BLaER1 treated with 17β-estradiol and CSF1 and Interleukin-3, amounts not matched to agents 10 nM and 100 nM (cell line): ENCODE measurements around the gene C2CD4A.

Source experiments
- H3K27ac ChIP-seq, 11 experiments: shearing (Covaris generic); formaldehyde crosslinking; 2 replicates each; pipeline ENCODE4 v1.8.1; 2022
- H3K27me3 ChIP-seq, 11 experiments: shearing (Covaris generic); formaldehyde crosslinking; 2 replicates each; pipeline ENCODE4 v1.8.1; 2022
- H3K36me3 ChIP-seq, 11 experiments: shearing (Covaris generic); formaldehyde crosslinking; 2 replicates each; pipeline ENCODE4 v1.8.1; 2022
- H3K4me1 ChIP-seq, 10 experiments: shearing (Covaris generic); formaldehyde crosslinking; 2 replicates each; pipeline ENCODE4 v1.8.1; 2022
- H3K4me2 ChIP-seq, 11 experiments: shearing (Covaris generic); formaldehyde crosslinking; 2 replicates each; pipeline ENCODE4 v1.8.1; 2022
- H3K4me3 ChIP-seq, 10 experiments: shearing (Covaris generic); formaldehyde crosslinking; 2 replicates each; pipeline ENCODE4 v1.8.1; 2022
- H3K9ac ChIP-seq, 11 experiments: shearing (Covaris generic); formaldehyde crosslinking; 2 replicates each; pipeline ENCODE4 v1.8.1; 2022
- H3K9me3 ChIP-seq, 11 experiments: shearing (Covaris generic); formaldehyde crosslinking; replicated peaks in 1 of 11; 2 replicates each; pipeline ENCODE4 v1.8.1; 2022
- H4K20me1 ChIP-seq, 11 experiments: shearing (Covaris generic); formaldehyde crosslinking; 2 replicates each; pipeline ENCODE4 v1.8.1; 2022
- Cebpa-rat ChIP-seq, 11 experiments: shearing (Covaris generic); IDR thresholded peaks; 2 replicates each; pipeline ENCODE4 v1.8.1; 2022

Gene C2CD4A

DNA sequence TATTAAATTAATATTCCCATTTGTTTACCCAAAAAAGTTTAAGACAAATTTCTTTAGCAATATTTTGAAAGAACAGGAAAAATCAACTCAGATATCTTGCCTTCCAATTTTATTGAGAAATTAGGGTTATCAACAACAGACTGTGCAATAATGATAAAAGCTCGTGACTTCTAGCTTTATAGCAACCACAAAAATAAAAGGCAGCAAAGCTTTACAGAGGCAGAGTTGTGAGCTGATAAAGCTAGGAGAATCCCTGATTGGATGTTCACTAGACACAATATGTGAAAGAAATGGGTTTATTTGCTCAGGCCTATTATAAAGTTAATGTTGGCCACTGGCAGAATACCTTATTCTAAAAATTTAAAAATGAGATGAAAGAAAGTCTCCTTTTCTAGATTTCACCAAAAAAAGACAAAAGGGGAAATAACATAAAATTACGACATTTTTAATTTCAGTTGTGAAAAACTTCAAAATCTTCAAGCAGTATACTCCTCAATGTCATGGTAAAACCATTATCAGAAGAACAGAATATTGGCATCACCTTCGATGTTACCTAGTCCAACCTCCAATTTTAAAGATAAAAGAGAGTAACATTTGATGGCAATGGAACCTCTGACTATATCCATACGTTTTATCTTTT, 9.3 kb upstream of the C2CD4A start:
- Histone ChIP-seq H3K9ac (no peak overlapping the region), H3K36me3 (peaks cover 0 to 22% (median 3%) of the 10 kb centered on the region in 11 experiments; a peak in 9 of 22 replicates), H3K4me2 (peak overlapping the region in 5 of 11 experiments; percentile 76 to 96 (median 92); a peak in 9 of 22 replicates), H3K27me3 (peaks cover 6 to 20% (median 15%) of the 10 kb centered on the region in 11 experiments; a peak in 14 of 22 replicates), H4K20me1 (peaks cover 38 to 69% (median 51%) of the 10 kb centered on the region in 11 experiments), H3K4me3 (peak overlapping the region in 2 of 10 experiments; percentile 93 to 96; a peak in 1 of 20 replicates), H3K9me3 (no peaks in the 10 kb centered on the region), H3K4me1 (peaks cover 26 to 72% (median 38%) of the 10 kb centered on the region in 10 experiments), H3K27ac (no peak overlapping the region; a peak in 1 of 22 replicates)
- TF ChIP-seq Cebpa-rat (IDR thresholded peaks at IDR 0.05), result no peak

DNA sequence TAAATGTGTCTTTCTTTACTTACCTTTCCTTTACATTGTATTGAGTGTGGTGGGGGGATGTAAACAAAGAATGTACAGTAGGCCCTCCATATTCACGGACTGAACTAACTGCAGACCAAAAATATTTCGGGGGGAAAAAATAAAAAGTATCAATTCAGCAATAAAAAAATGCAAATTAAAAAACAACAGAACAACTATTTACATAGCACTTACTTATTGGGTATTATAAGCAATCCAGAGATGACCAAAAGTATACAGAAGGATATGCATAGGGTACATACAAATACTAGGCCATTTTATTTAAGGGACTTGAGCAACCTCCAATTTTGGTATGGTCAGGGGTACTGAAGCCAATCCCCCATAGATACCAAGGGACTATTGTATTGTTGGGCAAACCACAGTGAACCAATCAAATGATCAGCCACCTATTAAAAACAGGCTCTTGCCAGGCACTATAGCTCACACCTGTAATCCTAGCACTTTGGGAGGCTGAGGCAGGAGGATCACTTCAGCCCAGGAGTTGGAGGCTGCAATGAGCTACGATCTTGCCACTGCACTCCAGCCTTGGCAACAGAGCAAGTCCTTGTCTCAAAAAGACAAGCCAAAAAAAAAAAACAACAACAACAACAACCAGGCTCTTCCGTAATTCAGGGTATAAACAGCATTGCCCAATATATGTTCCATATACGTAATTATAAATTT, 8.3 kb upstream of the C2CD4A start:
- Histone ChIP-seq H3K4me1 (peaks cover 23 to 62% (median 29%) of the 10 kb centered on the region in 10 experiments), H3K27me3 (peaks cover 9 to 27% (median 20%) of the 10 kb centered on the region in 11 experiments; a peak in 16 of 22 replicates), H3K4me3 (peak overlapping the region in 9 of 10 experiments; percentile 91 to 99 (median 94); a peak in 14 of 20 replicates), H3K27ac (peak overlapping the region in 1 of 11 experiments; percentile 95; a peak in 1 of 22 replicates), H3K36me3 (peaks cover 0 to 21% (median 3%) of the 10 kb centered on the region in 11 experiments; a peak in 9 of 22 replicates), H4K20me1 (peaks cover 30 to 59% (median 41%) of the 10 kb centered on the region in 11 experiments; a peak in 21 of 22 replicates), H3K9me3 (no peaks in the 10 kb centered on the region), H3K9ac (peak overlapping the region in 3 of 11 experiments; percentile 96 to 99 (median 96); a peak in 6 of 22 replicates), H3K4me2 (peak overlapping the region; percentile 76 to 97 (median 91))
- no peak for TF ChIP-seq Cebpa-rat (IDR thresholded peaks at IDR 0.05)

DNA sequence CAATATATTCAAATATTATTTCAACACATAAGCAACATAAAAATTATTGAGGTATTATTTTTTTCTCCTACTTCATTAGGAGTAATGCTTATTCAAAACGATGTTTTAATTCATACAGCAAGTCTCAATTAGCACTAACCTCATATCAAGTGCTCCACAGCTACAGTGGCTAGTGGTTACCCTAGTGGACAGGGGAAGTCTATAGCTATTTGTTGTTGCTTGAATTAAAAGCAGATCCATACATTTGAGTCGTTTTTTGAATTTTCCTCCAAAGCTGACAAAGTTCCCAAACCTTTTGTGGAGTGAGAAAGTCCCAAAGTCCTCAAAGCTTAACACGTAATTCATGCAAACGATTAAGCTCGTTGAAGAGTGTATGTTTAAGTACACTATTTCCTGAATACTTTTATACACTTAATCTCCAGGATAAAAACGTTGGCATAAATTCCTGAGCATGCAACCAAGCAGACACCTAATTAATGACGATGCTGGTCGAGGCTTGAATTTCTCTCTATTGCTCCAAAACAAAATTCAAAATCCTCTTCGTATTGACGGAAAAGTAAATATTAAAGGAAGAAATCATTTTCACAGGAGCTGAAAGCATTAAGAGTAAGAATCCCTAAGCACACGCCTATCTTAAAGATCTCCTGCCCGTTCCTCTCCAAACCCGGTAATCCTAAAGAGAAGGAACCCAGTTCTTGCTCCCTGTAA, 7.5 kb upstream of the C2CD4A start:
- Histone ChIP-seq H3K27ac (peak overlapping the region; percentile 93 to 99 (median 96)), H3K9me3 (no peaks in the 10 kb centered on the region), H3K4me3 (peak overlapping the region; percentile 91 to 99 (median 94)), H3K4me1 (peaks cover 19 to 54% (median 28%) of the 10 kb centered on the region in 10 experiments), H3K4me2 (peak overlapping the region; percentile 76 to 97 (median 91)), H3K9ac (peak overlapping the region; percentile 93 to 99 (median 96)), H3K27me3 (peaks cover 9 to 34% (median 28%) of the 10 kb centered on the region in 11 experiments; a peak in 17 of 22 replicates), H3K36me3 (peaks cover 0 to 13% (median 3%) of the 10 kb centered on the region in 11 experiments; a peak in 9 of 22 replicates), H4K20me1 (peaks cover 22 to 51% (median 33%) of the 10 kb centered on the region in 11 experiments; a peak in 18 of 22 replicates)
- TF ChIP-seq Cebpa-rat (IDR thresholded peaks at IDR 0.05), result no peak

DNA sequence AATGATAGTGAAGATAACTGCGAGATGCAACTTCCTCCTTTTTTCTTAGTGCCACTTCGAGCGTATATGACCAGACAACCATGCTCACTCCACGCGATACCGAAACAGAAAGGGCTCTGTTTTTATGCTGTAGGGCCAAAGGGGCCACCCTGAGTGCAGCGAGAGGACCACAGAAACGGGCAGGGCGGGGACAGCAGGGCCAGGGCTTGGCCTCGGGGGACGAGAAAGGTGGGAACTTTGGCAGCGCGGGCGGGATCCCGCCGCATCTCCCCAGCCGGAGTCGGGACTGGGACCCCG, 7.0 kb upstream of the C2CD4A start:
- H3K27me3 ChIP-seq, result peaks cover 10 to 39% (median 33%) of the 10 kb centered on the region in 11 experiments; a peak in 18 of 22 replicates
- peak overlapping the region; percentile 91 to 99 (median 94) for H3K4me3 ChIP-seq
- H3K4me1 ChIP-seq, result peaks cover 19 to 49% (median 28%) of the 10 kb centered on the region in 10 experiments
- H3K9me3 ChIP-seq, result no peaks in the 10 kb centered on the region
- peak overlapping the region; percentile 93 to 99 (median 96) for H3K27ac ChIP-seq
- no peak for TF ChIP-seq Cebpa-rat (IDR thresholded peaks at IDR 0.05)
- H3K36me3 ChIP-seq, result peaks cover 0 to 13% (median 3%) of the 10 kb centered on the region in 11 experiments; a peak in 9 of 22 replicates
- H3K9ac ChIP-seq, result peak overlapping the region; percentile 93 to 99 (median 96)
- peak overlapping the region; percentile 76 to 97 (median 91) for H3K4me2 ChIP-seq
- peaks cover 18 to 46% (median 28%) of the 10 kb centered on the region in 11 experiments; a peak in 18 of 22 replicates for H4K20me1 ChIP-seq

DNA sequence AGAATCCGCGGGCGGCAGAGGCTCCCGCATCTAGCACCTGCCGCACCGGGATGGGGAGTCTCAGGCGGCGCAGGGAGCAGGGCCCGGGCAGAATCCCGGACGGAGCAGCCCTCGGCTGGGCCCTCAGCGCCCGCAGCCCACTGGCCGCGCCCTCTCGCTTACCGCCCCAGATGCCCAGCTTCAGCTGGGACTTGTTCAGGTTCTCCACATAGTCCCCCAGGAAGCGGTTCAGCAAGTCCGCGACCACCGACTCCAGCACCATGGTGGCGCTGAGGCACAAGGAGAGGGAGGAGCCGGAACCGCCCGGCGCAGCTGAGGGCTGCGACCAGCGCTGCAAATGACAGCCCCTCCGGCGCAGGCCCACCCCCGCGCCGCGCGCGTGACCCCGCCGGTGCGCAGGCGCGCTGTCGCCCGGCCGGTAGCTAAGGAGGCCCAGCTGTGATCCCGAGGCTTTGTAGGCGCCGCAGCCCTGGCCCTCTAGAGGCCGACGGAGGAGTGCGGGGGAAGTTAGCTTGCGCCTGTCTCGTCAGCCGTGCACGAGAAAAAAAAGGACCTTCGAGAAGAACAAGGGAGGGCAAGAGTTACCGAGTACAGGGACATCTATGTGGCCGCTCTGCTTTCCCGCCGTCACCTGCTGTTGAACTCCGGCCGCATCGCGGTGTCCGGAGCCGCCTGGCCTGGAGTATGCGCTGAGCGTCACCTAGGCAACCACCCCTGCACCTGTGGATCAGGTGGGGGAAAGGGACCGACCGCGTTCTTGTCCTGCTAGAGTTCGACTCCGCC, 6.5 kb upstream of the C2CD4A start, which contains the start of gene VPS13C:
TSS of gene VPS13C (minus strand) at position 335 of the 783 bp plus-strand sequence. CDS start at position 262, 73 bp downstream.
- no peak for TF ChIP-seq Cebpa-rat (IDR thresholded peaks at IDR 0.05)
- H3K9ac ChIP-seq, result peak within 1 kb of the TSS; percentile 93 to 99 (median 96)
- H3K27me3 ChIP-seq, result peaks cover 14 to 44% (median 39%) of the 10 kb centered on the region in 11 experiments; a peak in 20 of 22 replicates
- H3K27ac ChIP-seq, result peak within 1 kb of the TSS; percentile 93 to 99 (median 96)
- peaks cover 19 to 44% (median 28%) of the 10 kb centered on the region in 10 experiments for H3K4me1 ChIP-seq
- H3K36me3 ChIP-seq, result peaks cover 0 to 13% (median 3%) of the 10 kb centered on the region in 11 experiments; a peak in 9 of 22 replicates
- peak within 1 kb of the TSS; percentile 77 to 100 (median 95) for H3K4me2 ChIP-seq
- no peaks in the 10 kb centered on the region for H3K9me3 ChIP-seq
- peaks cover 13 to 40% (median 23%) of the 10 kb centered on the region in 11 experiments; a peak in 18 of 22 replicates for H4K20me1 ChIP-seq
- H3K4me3 ChIP-seq, result peak within 1 kb of the TSS; percentile 91 to 99 (median 94)

DNA sequence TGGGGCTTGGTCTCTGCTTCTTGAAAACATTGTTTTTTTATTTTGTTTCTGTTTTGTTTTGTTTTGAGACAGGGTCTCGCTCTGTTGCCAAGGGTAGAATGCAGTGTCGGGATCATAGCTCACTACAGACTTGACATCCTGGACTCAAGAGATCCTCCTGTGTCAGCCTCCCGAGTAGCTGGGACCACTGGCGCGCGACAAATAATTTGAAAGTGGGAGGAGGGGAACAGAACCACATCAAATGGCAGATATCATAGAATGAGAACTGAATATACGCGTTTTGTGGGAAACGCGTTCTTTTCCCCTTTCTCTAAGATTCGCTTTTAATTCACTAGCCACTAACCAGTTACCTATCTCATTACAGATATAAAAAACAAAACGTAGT, 5.9 kb upstream of the C2CD4A start:
- Histone ChIP-seq H3K4me3 (peak overlapping the region; percentile 91 to 99 (median 94)), H3K4me1 (peaks cover 19 to 40% (median 28%) of the 10 kb centered on the region in 10 experiments), H3K4me2 (peak overlapping the region; percentile 77 to 100 (median 95)), H3K9me3 (no peaks in the 10 kb centered on the region), H3K27me3 (peaks cover 15 to 50% (median 44%) of the 10 kb centered on the region in 11 experiments), H3K27ac (peak overlapping the region; percentile 29 to 99 (median 95); a peak in 20 of 22 replicates), H3K36me3 (peaks cover 0 to 12% (median 3%) of the 10 kb centered on the region in 11 experiments; a peak in 9 of 22 replicates), H3K9ac (peak overlapping the region; percentile 87 to 99 (median 96)), H4K20me1 (peaks cover 7 to 35% (median 17%) of the 10 kb centered on the region in 11 experiments; a peak in 16 of 22 replicates)
- no peak for TF ChIP-seq Cebpa-rat (IDR thresholded peaks at IDR 0.05)

DNA sequence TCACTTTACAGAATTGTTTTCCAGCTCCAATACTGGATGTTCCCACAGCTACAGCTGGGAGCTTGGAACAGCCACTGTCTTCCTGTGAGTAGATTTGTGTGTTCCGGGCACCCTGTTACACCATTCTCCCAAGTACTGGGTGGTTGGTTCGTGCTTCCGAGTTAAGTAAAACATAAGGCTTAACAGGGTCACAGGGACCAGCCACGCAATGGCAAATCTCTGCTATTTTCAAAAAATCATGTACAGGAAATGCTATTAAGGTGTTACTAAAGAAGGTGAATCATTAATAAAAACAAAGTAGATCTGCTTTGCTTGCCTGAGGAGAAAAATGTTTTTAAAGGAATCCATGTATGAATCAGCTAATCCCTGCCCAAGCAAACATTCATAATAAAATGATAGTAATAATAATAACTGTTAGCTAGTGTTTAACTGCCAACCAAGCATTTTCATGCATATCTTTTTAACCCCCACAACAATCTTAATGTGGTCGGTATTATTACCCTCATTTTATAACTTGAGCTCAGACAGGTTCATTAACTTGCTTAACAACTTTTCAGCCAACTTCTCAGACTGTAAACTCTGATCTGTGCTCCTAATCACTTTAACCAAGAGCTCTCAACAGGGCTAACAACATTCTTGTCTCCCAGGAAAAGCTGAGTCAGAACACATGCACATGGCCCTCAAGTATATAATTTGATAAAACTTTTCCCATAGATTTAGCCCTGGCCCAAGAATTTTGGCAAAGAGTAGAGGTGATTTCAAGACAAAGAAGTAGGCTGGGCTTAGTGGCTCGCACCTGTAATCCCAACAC, 2.7 kb upstream of the C2CD4A start:
- TF ChIP-seq Cebpa-rat (IDR thresholded peaks at IDR 0.05), result no peak
- peaks cover 46 to 82% (median 76%) of the 10 kb centered on the region in 11 experiments for H3K27me3 ChIP-seq
- no peaks in the 10 kb centered on the region for H3K36me3 ChIP-seq
- no peak overlapping the region for H3K4me3 ChIP-seq
- H3K9ac ChIP-seq, result no peak overlapping the region
- H3K9me3 ChIP-seq, result peaks cover 0 to 4% (median 0%) of the 10 kb centered on the region in 11 experiments; a peak in 1 of 22 replicates
- peaks cover 0 to 24% (median 13%) of the 10 kb centered on the region in 11 experiments; a peak in 17 of 22 replicates for H4K20me1 ChIP-seq
- peaks cover 28 to 39% (median 34%) of the 10 kb centered on the region in 10 experiments for H3K4me1 ChIP-seq
- no peak overlapping the region for H3K4me2 ChIP-seq
- no peak overlapping the region for H3K27ac ChIP-seq
